OCI-LY7 (cell line): ENCODE data around the gene PABPN1L.

Experiments used
- EZH2phosphoT487 ChIP-seq: fragments of 200-600 bp; sonication (generic); IDR thresholded peaks from 2 replicates; pipeline ENCODE4 v1.6.1; 2018; ENCODE audit warnings: low read depth, borderline replicate concordance, mild to moderate bottlenecking, mixed run types, antibody characterized with exemption, low read length, moderate library complexity, mixed read lengths
- TF ChIP-seq, protein P1 (sequence below): fragments of 200-600 bp; sonication (generic); conservative IDR thresholded peaks from 2 replicates; pipeline ENCODE4 v1.5.1; 2014; ENCODE audit warnings: mild to moderate bottlenecking, antibody characterized with exemption, low read length, moderate library complexity, mixed read lengths

GRCh38 chr16:88911946-88912310 is 45.5 kb upstream of the PABPN1L start:
- TF ChIP-seq, protein P1, sequence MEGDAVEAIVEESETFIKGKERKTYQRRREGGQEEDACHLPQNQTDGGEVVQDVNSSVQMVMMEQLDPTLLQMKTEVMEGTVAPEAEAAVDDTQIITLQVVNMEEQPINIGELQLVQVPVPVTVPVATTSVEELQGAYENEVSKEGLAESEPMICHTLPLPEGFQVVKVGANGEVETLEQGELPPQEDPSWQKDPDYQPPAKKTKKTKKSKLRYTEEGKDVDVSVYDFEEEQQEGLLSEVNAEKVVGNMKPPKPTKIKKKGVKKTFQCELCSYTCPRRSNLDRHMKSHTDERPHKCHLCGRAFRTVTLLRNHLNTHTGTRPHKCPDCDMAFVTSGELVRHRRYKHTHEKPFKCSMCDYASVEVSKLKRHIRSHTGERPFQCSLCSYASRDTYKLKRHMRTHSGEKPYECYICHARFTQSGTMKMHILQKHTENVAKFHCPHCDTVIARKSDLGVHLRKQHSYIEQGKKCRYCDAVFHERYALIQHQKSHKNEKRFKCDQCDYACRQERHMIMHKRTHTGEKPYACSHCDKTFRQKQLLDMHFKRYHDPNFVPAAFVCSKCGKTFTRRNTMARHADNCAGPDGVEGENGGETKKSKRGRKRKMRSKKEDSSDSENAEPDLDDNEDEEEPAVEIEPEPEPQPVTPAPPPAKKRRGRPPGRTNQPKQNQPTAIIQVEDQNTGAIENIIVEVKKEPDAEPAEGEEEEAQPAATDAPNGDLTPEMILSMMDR, result no peak
- no peak for TF ChIP-seq EZH2phosphoT487
